SK-N-SH (cell line): ENCODE data around the gene EVI5. TPM values are rescaled to one million over a fixed set of nuclear protein-coding genes. Genes with fewer than 3 reads are reported as not detected.

Experiments used
- CTCF ChIA-PET: fragments of 300-600, 350-600 bp; formaldehyde crosslinking; extraction: SDS; loops from one replicate; lab custom pipeline; 2021; lab: Yijun Ruan, JAX
- POLR2A ChIA-PET: fragments of 350-600 bp; sonication (Branson Sonifier 250); formaldehyde crosslinking; extraction: SDS; loops from one replicate; lab custom pipeline; 2020; ENCODE audit warnings: antibody characterized with exemption, inconsistent platforms; lab: Yijun Ruan, JAX
- DNase-seq: peaks from one replicate; pipeline ENCODE4 v3.0.0; 2012
- H2AFZ ChIP-seq: fragments of 200-600 bp; sonication (generic); 2 replicates; pipeline ENCODE4 v1.8.1; 2016; ENCODE audit warnings: antibody characterized with exemption, mild to moderate bottlenecking, low read depth
- H3F3A ChIP-seq: fragments of 200-600 bp; sonication (generic); replicated peaks from 2 replicates; pipeline ENCODE3; 2016; ENCODE audit warnings: antibody characterized with exemption, mild to moderate bottlenecking; ENCODE audit not compliant: insufficient read depth
- H3K27ac ChIP-seq, 2 experiments: fragments of 200-500 bp in 1 of 2; fragments of 200-600 bp in 1 of 2; sonication (Bioruptor generic) in 1 of 2; sonication (generic), shearing (Covaris generic) in 1 of 2; 2 replicates each; pipeline versions ENCODE4 v1.5.1 to v1.6.1; 2014 to 2016; ENCODE audit warnings: low read depth in 2 of 2, inconsistent platforms in 1 of 2, low read length in 1 of 2, mild to moderate bottlenecking in 1 of 2, mixed read lengths in 1 of 2
- H3K27me3 ChIP-seq: fragments of 200-600 bp; sonication (generic), shearing (Covaris generic); 2 replicates; pipeline ENCODE4 v1.6.1; 2016; ENCODE audit warnings: mixed run types; ENCODE audit not compliant: insufficient read depth
- H3K36me3 ChIP-seq, 2 experiments: fragments of 200-500 bp in 1 of 2; fragments of 200-600 bp in 1 of 2; sonication (Bioruptor generic) in 1 of 2; sonication (generic) in 1 of 2; replicated peaks in 1 of 2; 2 replicates each; pipeline versions ENCODE3 to v1.5.1; 2014 to 2016; ENCODE audit warnings: low read length in 1 of 2, mild to moderate bottlenecking in 1 of 2; ENCODE audit not compliant: insufficient read depth in 2 of 2, control insufficient read depth in 1 of 2
- H3K4me1 ChIP-seq, 2 experiments: fragments of 200-500 bp in 1 of 2; fragments of 200-600 bp in 1 of 2; sonication (Bioruptor generic) in 1 of 2; sonication (generic), shearing (Covaris generic) in 1 of 2; 2 replicates each; pipeline versions ENCODE4 v1.5.1 to v1.6.1; 2014 to 2016; ENCODE audit warnings: low read depth in 1 of 2, low read length in 1 of 2, mixed run types in 1 of 2; ENCODE audit not compliant: insufficient read depth in 2 of 2, control insufficient read depth in 1 of 2
- H3K4me2 ChIP-seq: fragments of 200-600 bp; sonication (generic), shearing (Covaris generic); 2 replicates; pipeline ENCODE4 v1.6.1; 2017; ENCODE audit warnings: mixed run types
- H3K4me3 ChIP-seq, 2 experiments: fragments of 200-500 bp in 1 of 2; fragments of 200-600 bp in 1 of 2; sonication (Bioruptor generic) in 1 of 2; sonication (generic), shearing (Covaris generic) in 1 of 2; 2 replicates each; pipeline versions ENCODE4 v1.5.1 to v1.8.1; 2014 to 2016; ENCODE audit warnings: low read depth in 2 of 2, inconsistent platforms in 1 of 2, low read length in 1 of 2, mild to moderate bottlenecking in 1 of 2, mixed read lengths in 1 of 2, moderate library complexity in 1 of 2
- H3K79me2 ChIP-seq: fragments of 200-600 bp; sonication (generic); 2 replicates; pipeline ENCODE4 v1.8.1; 2017; ENCODE audit warnings: mild to moderate bottlenecking; ENCODE audit not compliant: insufficient read depth
- H3K9ac ChIP-seq: fragments of 200-600 bp; sonication (generic); 2 replicates; pipeline ENCODE4 v1.6.1; 2017; ENCODE audit warnings: mixed run types
- H3K9me2 ChIP-seq: fragments of 200-600 bp; sonication (generic); 2 replicates; pipeline ENCODE4 v1.6.1; 2017; ENCODE audit warnings: mixed run types
- H3K9me3 ChIP-seq: fragments of 200-600 bp; sonication (generic); 2 replicates; pipeline ENCODE4 v1.6.1; 2017; ENCODE audit warnings: mixed run types, mild to moderate bottlenecking, moderate library complexity
- H4K20me1 ChIP-seq: fragments of 200-600 bp; sonication (generic); 2 replicates; pipeline ENCODE4 v1.6.1; 2017; ENCODE audit warnings: mild to moderate bottlenecking, mixed run types; ENCODE audit not compliant: insufficient read depth
- CHD2 ChIP-seq: fragments of 150-350 bp; IDR thresholded peaks from 2 replicates; pipeline ENCODE4 v1.6.1; 2018; ENCODE audit warnings: low read length; ENCODE audit not compliant: partially characterized antibody
- ELF1 ChIP-seq: IDR thresholded peaks from 2 replicates; pipeline ENCODE4 v1.4.0; 2012
- EZH2phosphoT487 ChIP-seq: fragments of 200-600 bp; sonication (generic); IDR thresholded peaks from 2 replicates; pipeline ENCODE4 v1.6.1; 2017; ENCODE audit warnings: low read depth, mixed run types, mild to moderate bottlenecking, antibody characterized with exemption, moderate library complexity, borderline replicate concordance
- FOSL2 ChIP-seq: IDR thresholded peaks from 2 replicates; pipeline ENCODE4 v1.4.0; 2012; ENCODE audit warnings: low read depth, mild to moderate bottlenecking, moderate library complexity, borderline replicate concordance
- MEF2A ChIP-seq: IDR thresholded peaks from 2 replicates; pipeline ENCODE4 v1.4.0; 2012; ENCODE audit warnings: low read depth, borderline replicate concordance
- MXI1 ChIP-seq: IDR thresholded peaks from 2 replicates; pipeline ENCODE4 v1.6.1; 2012; ENCODE audit warnings: mild to moderate bottlenecking, low read depth, low read length, improper control_type of control experiment
- POLR2AphosphoS5 ChIP-seq: IDR thresholded peaks from 2 replicates; pipeline ENCODE4 v1.6.1; 2012; ENCODE audit warnings: low read depth, low read length
- RCOR1 ChIP-seq: fragments of 150-350 bp; IDR thresholded peaks from 2 replicates; pipeline ENCODE4 v1.6.1; 2017; ENCODE audit warnings: antibody characterized with exemption, low read length
- SMC3 ChIP-seq: IDR thresholded peaks from 2 replicates; pipeline ENCODE4 v1.6.1; 2012; ENCODE audit warnings: low read depth, low read length, improper control_type of control experiment
- TAF1 ChIP-seq: IDR thresholded peaks from 2 replicates; pipeline ENCODE4 v1.6.1; 2012; ENCODE audit warnings: low read depth, mild to moderate bottlenecking, low read length, moderate library complexity, borderline replicate concordance
- WGBS: methylation state at CpG from one replicate; pipeline ENCODE4 v1.1.6; 2017; ENCODE audit warnings: low lambda C conversion rate; 5-methylcytosine and 5-hydroxymethylcytosine counted together
- polyA plus RNA-seq, 3 experiments: library from polyadenylated mRNA; depleted of rRNA; stranded (reverse); fragments of >200 nt; gene quantifications; 2 replicates each; pipeline ENCODE4 v1.2.3, GENCODE V29; 2012
- TF ChIP-seq, protein P1 (sequence below): fragments of 200-600 bp; sonication (generic); IDR thresholded peaks from 2 replicates; pipeline ENCODE4 v1.6.1; 2017; ENCODE audit warnings: antibody characterized with exemption, mild to moderate bottlenecking, moderate library complexity
- TF ChIP-seq, protein P2 (sequence below): IDR thresholded peaks from 2 replicates; pipeline ENCODE4 v1.4.0; 2012; ENCODE audit warnings: low read depth

The EVI5 gene
- polyA plus RNA-seq, 1 of the 3 experiments (the other 2 are of a cell fraction): 5.7 TPM

DNA sequence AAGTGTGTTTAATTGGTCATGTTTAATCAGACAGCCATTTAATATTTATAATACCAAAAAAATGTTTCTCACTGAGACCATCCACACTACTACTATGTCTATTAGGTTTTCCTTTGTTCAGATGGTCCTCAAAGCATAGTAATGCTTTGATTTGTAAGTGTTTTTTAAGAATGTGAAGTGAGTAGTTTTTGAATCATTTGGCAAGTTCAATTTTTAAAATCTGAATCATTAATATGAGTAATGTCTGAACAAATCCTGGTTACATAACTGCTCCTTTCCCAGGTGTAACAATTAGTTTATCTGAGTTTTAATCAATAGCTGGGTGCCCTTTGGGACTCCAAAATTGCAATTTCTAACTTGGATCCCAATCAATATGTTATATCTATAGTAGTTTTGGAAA, 23.5 kb upstream of the EVI5 start:
- H3K79me2 ChIP-seq: no peaks in the 10 kb centered on the region
- POLR2A ChIA-PET: no interaction called here

DNA sequence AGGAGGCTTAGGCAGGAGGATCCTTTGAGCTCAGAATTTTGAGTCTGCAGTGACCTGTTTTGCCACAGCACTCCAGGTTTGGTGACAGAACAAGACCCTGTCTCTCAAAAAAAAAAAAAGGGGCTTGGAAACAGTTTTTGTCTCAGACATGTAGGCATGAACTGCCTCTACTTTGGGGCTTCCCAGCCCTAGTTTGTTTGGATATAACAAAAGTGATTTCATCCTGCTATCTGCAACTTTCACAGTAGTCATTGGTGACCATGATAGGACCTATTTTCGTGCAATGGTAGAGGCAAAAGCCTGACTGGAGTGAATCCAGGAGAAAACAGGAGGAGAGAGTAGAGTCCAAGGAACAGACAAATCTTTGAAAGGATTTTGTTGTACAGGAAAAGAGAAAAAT, 20.3 kb upstream of the EVI5 start:
- DNase-seq: no peak
- no peaks in the 10 kb centered on the region for H3K36me3 ChIP-seq
- peaks cover 3% of the 10 kb centered on the region for H3F3A ChIP-seq
- H3K27me3 ChIP-seq: no peaks in the 10 kb centered on the region
- H3K9ac ChIP-seq: no peak overlapping the region
- TF ChIP-seq TAF1 (no peak), POLR2AphosphoS5 (no peak), EZH2phosphoT487 (no peak), MXI1 (no peak), RCOR1 (no peak), CHD2 (no peak), FOSL2 (no peak), SMC3 (no peak), ELF1 (no peak)
- TF ChIP-seq, protein P1, sequence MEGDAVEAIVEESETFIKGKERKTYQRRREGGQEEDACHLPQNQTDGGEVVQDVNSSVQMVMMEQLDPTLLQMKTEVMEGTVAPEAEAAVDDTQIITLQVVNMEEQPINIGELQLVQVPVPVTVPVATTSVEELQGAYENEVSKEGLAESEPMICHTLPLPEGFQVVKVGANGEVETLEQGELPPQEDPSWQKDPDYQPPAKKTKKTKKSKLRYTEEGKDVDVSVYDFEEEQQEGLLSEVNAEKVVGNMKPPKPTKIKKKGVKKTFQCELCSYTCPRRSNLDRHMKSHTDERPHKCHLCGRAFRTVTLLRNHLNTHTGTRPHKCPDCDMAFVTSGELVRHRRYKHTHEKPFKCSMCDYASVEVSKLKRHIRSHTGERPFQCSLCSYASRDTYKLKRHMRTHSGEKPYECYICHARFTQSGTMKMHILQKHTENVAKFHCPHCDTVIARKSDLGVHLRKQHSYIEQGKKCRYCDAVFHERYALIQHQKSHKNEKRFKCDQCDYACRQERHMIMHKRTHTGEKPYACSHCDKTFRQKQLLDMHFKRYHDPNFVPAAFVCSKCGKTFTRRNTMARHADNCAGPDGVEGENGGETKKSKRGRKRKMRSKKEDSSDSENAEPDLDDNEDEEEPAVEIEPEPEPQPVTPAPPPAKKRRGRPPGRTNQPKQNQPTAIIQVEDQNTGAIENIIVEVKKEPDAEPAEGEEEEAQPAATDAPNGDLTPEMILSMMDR: no peak
- TF ChIP-seq, protein P2, sequence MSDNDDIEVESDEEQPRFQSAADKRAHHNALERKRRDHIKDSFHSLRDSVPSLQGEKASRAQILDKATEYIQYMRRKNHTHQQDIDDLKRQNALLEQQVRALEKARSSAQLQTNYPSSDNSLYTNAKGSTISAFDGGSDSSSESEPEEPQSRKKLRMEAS: no peak
- H3K9me2 ChIP-seq: no peaks in the 10 kb centered on the region
- CTCF ChIA-PET: interaction anchor here (1.5 kb wide), 1 partner anchor 13 kb away, joined by 4 read pairs; no protein-coding TSS in a partner anchor
- POLR2A ChIA-PET: no interaction called here
- 58% methylated on average over 1 of the region's 1 CpG for WGBS
- H3K79me2 ChIP-seq: no peaks in the 10 kb centered on the region
- H3K4me2 ChIP-seq: peak overlapping the region; percentile 27; the same call in 1 of the 2 replicates
- peak overlapping the region in 1 of 2 experiments; percentile 17; a peak in 1 of 4 replicates for H3K27ac ChIP-seq
- no peaks in the 10 kb centered on the region for H4K20me1 ChIP-seq
- no peaks in the 10 kb centered on the region for H3K9me3 ChIP-seq
- peaks cover 0 to 5% of the 10 kb centered on the region in 2 experiments; a peak in 1 of 4 replicates for H3K4me1 ChIP-seq
- H3K4me3 ChIP-seq: no peak overlapping the region
- H2AFZ ChIP-seq: no peak overlapping the region

More for the DNA sequence above, 23.5 kb upstream of the EVI5 start:
- no peak overlapping the region for H3K27ac ChIP-seq
- no peak overlapping the region for H2AFZ ChIP-seq
- H3K4me2 ChIP-seq: no peak overlapping the region
- peak; percentile 19; the same call in 1 of the 2 replicates for TF ChIP-seq FOSL2
- no peak for TF ChIP-seq MEF2A
- no peaks in the 10 kb centered on the region for H3K9me2 ChIP-seq
- CTCF ChIA-PET: no interaction called here
- H3K36me3 ChIP-seq: no peaks in the 10 kb centered on the region
- H4K20me1 ChIP-seq: no peaks in the 10 kb centered on the region
- no peaks in the 10 kb centered on the region for H3F3A ChIP-seq
- no peak overlapping the region for H3K9ac ChIP-seq
- H3K4me1 ChIP-seq: peaks cover 0 to 5% of the 10 kb centered on the region in 2 experiments; a peak in 1 of 4 replicates
- H3K9me3 ChIP-seq: no peaks in the 10 kb centered on the region
- no peak for DNase-seq
- no peaks in the 10 kb centered on the region for H3K27me3 ChIP-seq
- no peak overlapping the region for H3K4me3 ChIP-seq
